ACC112 (cell line): ENCODE measurements around the gene ELMO2.

ENCODE experiments used
- H2AFZ ChIP-seq: fragments of 200-600 bp; sonication (generic); one replicate; pipeline ENCODE4 v1.6.0; 2017; ENCODE audit warnings: antibody characterized with exemption, low read length; ENCODE audit not compliant: unreplicated experiment
- H3K27ac ChIP-seq: fragments of 200-600 bp; sonication (generic); 2 replicates; pipeline ENCODE4 v1.5.1; 2014; ENCODE audit warnings: low read depth, mild to moderate bottlenecking, antibody characterized with exemption, low read length, moderate library complexity
- H3K27me3 ChIP-seq: fragments of 200-600 bp; sonication (generic); 2 replicates; pipeline ENCODE4 v1.6.1; 2014; ENCODE audit warnings: mild to moderate bottlenecking, antibody characterized with exemption, low read length, moderate library complexity, mixed read lengths; ENCODE audit not compliant: insufficient read depth
- H3K36me3 ChIP-seq: fragments of 200-600 bp; sonication (generic); 2 replicates; pipeline ENCODE4 v1.6.1; 2016; ENCODE audit warnings: mild to moderate bottlenecking, antibody characterized with exemption, low read length, moderate library complexity, mixed read lengths; ENCODE audit not compliant: insufficient read depth
- H3K4me1 ChIP-seq: fragments of 200-600 bp; sonication (generic); one replicate; pipeline ENCODE4 v1.6.1; 2016; ENCODE audit warnings: low read length, mixed read lengths; ENCODE audit not compliant: insufficient read depth, unreplicated experiment, control insufficient read depth
- H3K4me3 ChIP-seq: fragments of 200-600 bp; sonication (generic); 2 replicates; pipeline ENCODE4 v1.5.1; 2014; ENCODE audit warnings: mild to moderate bottlenecking, low read depth, low read length
- H3K79me2 ChIP-seq: fragments of 200-600 bp; sonication (generic); one replicate; pipeline ENCODE4 v1.6.0; 2016; ENCODE audit warnings: low read length; ENCODE audit not compliant: control insufficient read depth, unreplicated experiment, insufficient read depth

ELMO2 gene

GRCh38 chr20:46331611-46332361 is 74.6 kb downstream of the ELMO2 start:
- H3K79me2 ChIP-seq, result no peaks in the 10 kb centered on the region
- no peak overlapping the region for H3K27ac ChIP-seq
- H3K4me3 ChIP-seq, result no peak overlapping the region
- H3K36me3 ChIP-seq, result no peaks in the 10 kb centered on the region
- H3K4me1 ChIP-seq, result no peaks in the 10 kb centered on the region
- peaks cover 51% of the 10 kb centered on the region for H3K27me3 ChIP-seq
- H2AFZ ChIP-seq, result no peak overlapping the region

GRCh38 chr20:46330831-46331371 is 75.5 kb downstream of the ELMO2 start:
- Histone ChIP-seq H3K79me2 (no peaks in the 10 kb centered on the region), H3K36me3 (no peaks in the 10 kb centered on the region), H2AFZ (no peak overlapping the region), H3K27ac (no peak overlapping the region), H3K27me3 (peaks cover 49% of the 10 kb centered on the region), H3K4me1 (no peaks in the 10 kb centered on the region), H3K4me3 (no peak overlapping the region)

GRCh38 chr20:46330072-46330763 is 76.2 kb downstream of the ELMO2 start:
- H3K27me3 ChIP-seq, result peaks cover 51% of the 10 kb centered on the region
- no peak overlapping the region for H2AFZ ChIP-seq
- no peaks in the 10 kb centered on the region for H3K36me3 ChIP-seq
- H3K4me3 ChIP-seq, result no peak overlapping the region
- no peaks in the 10 kb centered on the region for H3K4me1 ChIP-seq
- no peaks in the 10 kb centered on the region for H3K79me2 ChIP-seq
- no peak overlapping the region for H3K27ac ChIP-seq

- Histone ChIP-seq H3K27ac (no peak overlapping the region), H3K79me2 (no peaks in the 10 kb centered on the region), H2AFZ (no peak overlapping the region), H3K27me3 (peaks cover 43% of the 10 kb centered on the region), H3K4me3 (no peak overlapping the region), H3K36me3 (no peaks in the 10 kb centered on the region), H3K4me1 (no peaks in the 10 kb centered on the region)
Observed at GRCh38 chr20:46328200-46328882, 78.1 kb downstream of the ELMO2 start.

- H2AFZ ChIP-seq, result no peak overlapping the region
- peaks cover 44% of the 10 kb centered on the region for H3K27me3 ChIP-seq
- no peaks in the 10 kb centered on the region for H3K4me1 ChIP-seq
- no peak overlapping the region for H3K27ac ChIP-seq
- no peaks in the 10 kb centered on the region for H3K79me2 ChIP-seq
- H3K36me3 ChIP-seq, result no peaks in the 10 kb centered on the region
- H3K4me3 ChIP-seq, result no peak overlapping the region
Observed at GRCh38 chr20:46327557-46327956, 78.9 kb downstream of the ELMO2 start.

- Histone ChIP-seq H3K27ac (no peak overlapping the region), H3K79me2 (no peaks in the 10 kb centered on the region), H3K4me1 (no peaks in the 10 kb centered on the region), H2AFZ (no peak overlapping the region), H3K4me3 (no peak overlapping the region), H3K36me3 (no peaks in the 10 kb centered on the region), H3K27me3 (peaks cover 45% of the 10 kb centered on the region)
Observed at GRCh38 chr20:46325789-46326188, 80.6 kb downstream of the ELMO2 start.

GRCh38 chr20:46324960-46325703 is 81.3 kb downstream of the ELMO2 start:
- peaks cover 49% of the 10 kb centered on the region for H3K27me3 ChIP-seq
- H3K27ac ChIP-seq, result no peak overlapping the region
- no peaks in the 10 kb centered on the region for H3K36me3 ChIP-seq
- no peak overlapping the region for H2AFZ ChIP-seq
- no peaks in the 10 kb centered on the region for H3K79me2 ChIP-seq
- H3K4me3 ChIP-seq, result no peak overlapping the region
- H3K4me1 ChIP-seq, result no peaks in the 10 kb centered on the region

- H3K27me3 ChIP-seq, result peaks cover 56% of the 10 kb centered on the region
- H3K4me3 ChIP-seq, result no peak overlapping the region
- H3K36me3 ChIP-seq, result no peaks in the 10 kb centered on the region
- no peak overlapping the region for H2AFZ ChIP-seq
- H3K27ac ChIP-seq, result no peak overlapping the region
- H3K4me1 ChIP-seq, result no peaks in the 10 kb centered on the region
- H3K79me2 ChIP-seq, result no peaks in the 10 kb centered on the region
Observed at GRCh38 chr20:46324379-46324778, 82.0 kb downstream of the ELMO2 start.

DNA sequence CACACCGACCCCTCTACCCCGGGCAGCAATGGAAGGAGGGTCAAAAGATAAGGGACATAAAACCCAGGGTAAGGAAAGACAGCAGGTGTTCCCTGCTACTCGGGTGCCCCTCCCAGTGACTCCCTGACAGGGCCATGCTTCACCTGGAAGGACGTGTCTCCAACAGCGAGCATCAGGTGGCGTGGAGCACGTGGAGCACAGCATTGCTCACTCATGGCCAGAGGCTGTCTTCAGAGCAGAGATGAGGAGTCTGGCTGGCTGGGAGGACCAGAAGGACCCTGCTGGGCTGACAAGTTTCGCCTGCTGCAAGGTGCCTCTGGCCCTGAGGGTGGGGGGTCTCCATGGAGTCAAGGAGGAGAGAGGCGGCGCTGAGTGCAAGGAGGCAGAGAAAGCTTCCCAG is 82.9 kb downstream of the ELMO2 start:
- Histone ChIP-seq H3K4me3 (no peak overlapping the region), H3K36me3 (no peaks in the 10 kb centered on the region), H3K79me2 (no peaks in the 10 kb centered on the region), H3K27me3 (peaks cover 64% of the 10 kb centered on the region), H3K27ac (no peak overlapping the region), H3K4me1 (no peaks in the 10 kb centered on the region), H2AFZ (no peak overlapping the region)

DNA sequence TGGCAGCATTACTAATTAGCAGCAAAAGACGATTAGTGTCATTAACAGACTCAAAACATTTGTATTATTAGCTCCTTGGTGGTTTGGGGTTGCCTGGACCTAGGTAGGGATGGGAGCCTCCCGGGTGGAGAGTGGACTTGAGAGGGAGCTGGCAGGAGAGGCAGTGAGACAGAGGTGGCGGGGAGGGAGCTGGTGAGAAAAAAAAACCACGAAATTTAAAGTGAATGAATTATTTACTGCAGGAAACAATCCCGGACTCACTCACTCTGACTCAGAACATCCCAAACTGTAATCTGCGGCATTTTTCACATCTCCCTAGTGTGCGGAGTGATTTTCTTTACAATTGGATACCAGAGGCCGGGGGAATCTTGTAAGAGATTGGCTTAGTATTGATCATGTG is 83.8 kb downstream of the ELMO2 start:
- H3K27ac ChIP-seq, result no peak overlapping the region
- H3K36me3 ChIP-seq, result no peaks in the 10 kb centered on the region
- H2AFZ ChIP-seq, result no peak overlapping the region
- H3K27me3 ChIP-seq, result peaks cover 71% of the 10 kb centered on the region
- H3K79me2 ChIP-seq, result no peaks in the 10 kb centered on the region
- H3K4me3 ChIP-seq, result no peak overlapping the region
- H3K4me1 ChIP-seq, result no peaks in the 10 kb centered on the region
